HepG2 (cell line): ENCODE data around the gene PROX2. TPM values are rescaled to one million over a fixed set of nuclear protein-coding genes. Genes with fewer than 3 reads are reported as not detected.

Experiments
- ATAC-seq: fragments of 200-7000 bp; cut with Tn5 transposase; 3 replicates; pipeline ENCODE4 v1.9.1; 2020; ENCODE audit warnings: mild to moderate bottlenecking, moderate library complexity
- BruUV-seq: library from RNA; stranded (reverse); fragments of 400-500 nt; replicated peaks from 2 replicates; lab custom pipeline; 2021; lab: Mats Ljungman, UMichigan
- CTCF ChIA-PET: fragments of 300-600 bp; formaldehyde crosslinking; extraction: SDS; loops from one replicate; lab custom pipeline; 2021; ENCODE audit warnings: low total read pairs, inconsistent platforms, low intra/inter-chr PET ratio; lab: Yijun Ruan, JAX
- POLR2A ChIA-PET: fragments of 350-600 bp; sonication (Branson Sonifier 250); formaldehyde crosslinking; loops from one replicate; lab custom pipeline; 2020; ENCODE audit warnings: antibody characterized with exemption, inconsistent platforms; lab: Yijun Ruan, JAX
- DNase-seq: peaks from one replicate; pipeline ENCODE4 v3.0.0-alpha.2; 2015; ENCODE audit warnings: low spot score
- FAIRE-seq: peaks from 3 replicates; lab custom pipeline; 2011; peaks lifted over from hg19 to GRCh38; lab: Jason Lieb, UNC
- H2AFZ ChIP-seq: one replicate; pipeline ENCODE4 v1.6.1; 2011; ENCODE audit warnings: low read length, inconsistent platforms
- H3K27ac ChIP-seq: fragments of 300-600 bp; 3 replicates; pipeline ENCODE4 v1.8.0; 2011; ENCODE audit warnings: mixed run types, mild to moderate bottlenecking, mixed read lengths, low read length, inconsistent platforms; ENCODE audit not compliant: insufficient read depth; ENCODE audit errors: extremely low read length
- H3K27me3 ChIP-seq, 2 experiments: fragments of 200-600 bp in 1 of 2; 2 replicates in 1 of 2; 3 replicates in 1 of 2; pipeline versions ENCODE4 v1.6.0 to v1.8.0; 2011; ENCODE audit warnings: low read length in 2 of 2, mild to moderate bottlenecking in 2 of 2, moderate library complexity in 2 of 2, inconsistent platforms in 1 of 2; ENCODE audit not compliant: insufficient read depth in 2 of 2, control insufficient read depth in 1 of 2
- H3K36me3 ChIP-seq, 2 experiments: fragments of 200-600 bp in 1 of 2; replicated peaks in 1 of 2; 2 replicates in 1 of 2; 3 replicates in 1 of 2; pipeline versions ENCODE4 v1.5.1 to v1.8.0; 2011; ENCODE audit warnings: low read length in 2 of 2, inconsistent platforms in 1 of 2; ENCODE audit not compliant: insufficient read depth in 2 of 2, control insufficient read depth in 1 of 2
- H3K4me1 ChIP-seq: 2 replicates; pipeline ENCODE4 v1.5.1; 2012; ENCODE audit warnings: low read length, inconsistent platforms; ENCODE audit not compliant: insufficient read depth
- H3K4me2 ChIP-seq: 2 replicates; pipeline ENCODE4 v1.6.0; 2011; ENCODE audit warnings: low read depth, low read length, inconsistent platforms
- H3K4me3 ChIP-seq, 3 experiments: fragments of 200-600 bp in 1 of 3; sonication (generic), shearing (Covaris generic) in 1 of 3; replicated peaks in 1 of 3; 2 replicates each; pipeline ENCODE4 v1.5.1; 2011 to 2016; ENCODE audit warnings: low read length in 3 of 3, inconsistent platforms in 2 of 3, low read depth in 2 of 3, mild to moderate bottlenecking in 2 of 3, control low read depth in 1 of 3, mixed read lengths in 1 of 3; ENCODE audit not compliant: insufficient read depth in 1 of 3
- H3K79me2 ChIP-seq: one replicate; pipeline ENCODE4 v1.6.1; 2011; ENCODE audit warnings: low read length, inconsistent platforms; ENCODE audit not compliant: insufficient read depth
- H3K9ac ChIP-seq: 2 replicates; pipeline ENCODE4 v1.6.0; 2011; ENCODE audit warnings: mild to moderate bottlenecking, low read depth, low read length, inconsistent platforms; ENCODE audit not compliant: insufficient read depth
- H3K9me3 ChIP-seq: 2 replicates; pipeline ENCODE4 v1.5.1; 2012; ENCODE audit warnings: mild to moderate bottlenecking, low read length
- H4K20me1 ChIP-seq: 2 replicates; pipeline ENCODE4 v1.6.0; 2011; ENCODE audit warnings: inconsistent platforms, mild to moderate bottlenecking, low read length, moderate library complexity; ENCODE audit not compliant: insufficient read depth
- MIER3 ChIP-seq: IDR thresholded peaks from 2 replicates; pipeline ENCODE4 v1.6.1; 2016; ENCODE audit warnings: missing compliant biosample characterization, borderline replicate concordance
- ZNF788 ChIP-seq: sonication (generic); formaldehyde crosslinking; IDR thresholded peaks from 2 replicates; pipeline ENCODE4 v1.5.0; 2020; ENCODE audit warnings: mild to moderate bottlenecking, missing genetic modification reagents, borderline replicate concordance
- ZSCAN25 ChIP-seq: sonication (generic); formaldehyde crosslinking; IDR thresholded peaks from 2 replicates; pipeline ENCODE4 v1.8.0; 2022; ENCODE audit warnings: mild to moderate bottlenecking, missing genetic modification reagents
- WGBS: methylation state at CpG from one replicate; pipeline ENCODE4 v1.1.6; 2017; ENCODE audit warnings: low lambda C conversion rate; 5-methylcytosine and 5-hydroxymethylcytosine counted together
- in situ Hi-C: cut with HindIII; loops from 2 replicates; pipeline ENCODE4 v1.10.0; 2017; ENCODE audit warnings: low pct_unique_long_range_greater_than_20kb; ENCODE audit not compliant: extremely low pct_ligation_motif_present
- intact Hi-C: fragments of 100-400 bp; cut with micrococcal nuclease; formaldehyde crosslinking; loops from one replicate; pipeline ENCODE4 v1.10.0; 2022; ENCODE audit not compliant: unreplicated experiment
- polyA plus RNA-seq, 8 experiments: library from polyadenylated mRNA; depleted of rRNA in 3 of 8; stranded (reverse) in 7 of 8; unstranded in 1 of 8; fragments of >200 nt; fragmentation: Illumina TruSeq in 4 of 8; extraction: Trizol in 4 of 8; gene quantifications; 2 replicates each; pipeline versions ENCODE4 v1.2.1 to v1.2.3, GENCODE V29; 2011 to 2016; ENCODE audit warnings: low read depth in 4 of 8, missing spikeins in 1 of 8, mixed read lengths in 1 of 8; ENCODE audit not compliant: insufficient read depth in 1 of 8
- total RNA-seq, 5 experiments: library from RNA; depleted of rRNA; stranded (reverse); fragments of >200 nt; fragmentation: Illumina TruSeq; extraction: Trizol; gene quantifications; 2 replicates each; pipeline ENCODE4 v1.2.3, GENCODE V29; 2016; ENCODE audit warnings: low read depth in 1 of 5
- TF ChIP-seq, protein P1 (sequence below): sonication (generic); formaldehyde crosslinking; IDR thresholded peaks from 2 replicates; pipeline ENCODE4 v1.8.1; 2023; ENCODE audit warnings: mild to moderate bottlenecking, moderate library complexity, missing genetic modification reagents

Gene PROX2
- total and polyA plus RNA-seq, 2 of the 13 experiments (the other 11 are each of a cell fraction or from before 2014, with no cell fraction given): not detected

DNA sequence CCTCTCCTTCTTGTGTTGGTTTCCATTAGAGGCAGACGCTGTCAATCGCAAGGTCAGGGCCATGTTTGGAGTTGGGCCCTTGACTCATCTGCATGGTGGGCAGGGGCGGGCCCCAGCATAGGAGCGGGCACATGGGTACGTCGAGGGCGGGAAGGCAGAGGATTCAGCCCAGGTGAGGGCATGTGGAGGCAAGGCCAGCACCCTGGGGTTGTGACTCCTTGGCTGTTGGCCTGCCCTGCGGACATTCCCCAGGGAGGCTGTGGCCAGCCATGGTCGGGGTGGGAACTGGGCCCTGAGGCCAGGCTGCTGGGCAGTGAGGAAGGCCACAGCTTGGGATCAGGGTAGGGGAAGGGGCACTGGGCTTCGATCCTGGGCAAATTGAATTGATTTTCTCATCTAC, 36.9 kb upstream of the PROX2 start (continued):
- TF ChIP-seq, protein P1, sequence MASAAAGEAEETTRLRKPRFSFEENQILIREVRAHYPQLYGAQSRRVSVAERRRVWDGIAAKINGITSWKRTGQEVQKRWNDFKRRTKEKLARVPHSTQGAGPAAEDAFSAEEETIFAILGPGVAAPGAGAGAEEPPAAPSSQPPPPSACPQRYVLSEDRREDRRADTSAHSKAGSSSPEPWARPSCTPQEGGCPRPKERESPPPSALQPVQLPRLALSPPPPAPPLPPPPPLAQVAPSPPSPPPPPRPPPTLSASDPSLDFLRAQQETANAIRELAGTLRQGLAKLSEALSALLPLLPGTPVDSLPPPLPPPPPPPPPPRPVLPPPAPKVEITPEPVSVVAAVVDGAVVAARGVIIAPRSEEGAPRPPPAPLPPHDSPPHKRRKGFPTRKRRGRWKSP (CRISPR knock-in tag): no peak

DNA sequence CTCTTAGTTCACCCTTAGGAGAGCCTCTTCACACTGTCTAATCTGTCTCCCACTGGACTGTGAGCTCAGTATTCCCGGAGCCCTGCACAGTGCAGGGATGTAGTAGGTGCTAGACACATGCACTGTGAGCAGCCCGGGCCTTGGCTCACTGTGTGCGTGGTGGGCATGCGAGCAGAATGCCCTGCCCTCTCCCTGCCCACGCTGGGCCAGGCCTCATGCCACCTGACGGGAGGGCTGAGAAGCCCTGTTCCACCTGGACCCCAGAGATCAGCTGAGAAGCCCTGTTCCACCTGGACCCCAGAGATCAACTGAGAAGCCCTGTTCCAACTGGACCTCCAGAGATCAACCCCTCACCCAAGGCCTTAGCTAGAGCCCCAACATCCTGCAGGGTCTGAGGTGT, 36.2 kb upstream of the PROX2 start:
- ChIA-PET CTCF (interaction anchor here (4.1 kb wide), 1 partner anchor 176 kb away, joined by 44 read pairs; no protein-coding TSS in a partner anchor), POLR2A (interaction anchor here (1.5 kb wide), 1 partner anchor 10 kb away, joined by 5 read pairs; the partner anchor contains the start of gene RPS6KL1)
- H3K9me3 ChIP-seq: no peaks in the 10 kb centered on the region
- ATAC-seq (no peak), FAIRE-seq (no peak), DNase-seq (no peak)
- 83% methylated on average over 5 of the region's 6 CpGs for WGBS
- no peaks in the 10 kb centered on the region for H3K27me3 ChIP-seq
- no peak overlapping the region for H3K4me3 ChIP-seq
- H3K9ac ChIP-seq: no peak overlapping the region
- H3K27ac ChIP-seq: no peak overlapping the region
- intact Hi-C loops: no loop called here
- no peak overlapping the region for H2AFZ ChIP-seq
- H3K36me3 ChIP-seq: no peaks in the 10 kb centered on the region
- H3K4me1 ChIP-seq: peaks cover 11% of the 10 kb centered on the region; the same call in 1 of the 2 replicates
- TF ChIP-seq MIER3 (CRISPR knock-in tag): no peak
- in situ Hi-C loops: loop anchor here (5.0 kb wide), 1 partner anchor 180 kb away; no protein-coding TSS in a partner anchor
- no peaks in the 10 kb centered on the region for H3K79me2 ChIP-seq
- no TSS peak for BruUV-seq
- H3K4me2 ChIP-seq: no peak overlapping the region
- no peaks in the 10 kb centered on the region for H4K20me1 ChIP-seq

GRCh38 chr14:74911704-74912103, 35.8 kb upstream of the PROX2 start:
- in situ Hi-C loops (loop anchor here (5.0 kb wide), 1 partner anchor 181 kb away; no protein-coding TSS in a partner anchor), intact Hi-C loops (no loop called here)
- WGBS: 44% methylated on average over 3 of the region's 5 CpGs
- no peaks in the 10 kb centered on the region for H3K9me3 ChIP-seq
- H3K4me3 ChIP-seq: no peak overlapping the region
- ChIA-PET CTCF (no interaction called here), POLR2A (interaction anchor here (1.5 kb wide), 1 partner anchor 11 kb away, joined by 5 read pairs; the partner anchor contains the start of gene RPS6KL1)
- no peak for FAIRE-seq
- H3K9ac ChIP-seq: no peak overlapping the region
- no peaks in the 10 kb centered on the region for H3K79me2 ChIP-seq
- H3K27ac ChIP-seq: no peak overlapping the region
- ATAC-seq: no peak
- H4K20me1 ChIP-seq: no peaks in the 10 kb centered on the region
- no peak overlapping the region for H3K4me2 ChIP-seq
- BruUV-seq: no TSS peak
- TF ChIP-seq ZSCAN25: peak; percentile 60; the same call in 1 of the 2 replicates
- TF ChIP-seq ZNF788 (CRISPR knock-in tag): no peak
- H3K36me3 ChIP-seq: no peaks in the 10 kb centered on the region
- peaks cover 11% of the 10 kb centered on the region; the same call in 1 of the 2 replicates for H3K4me1 ChIP-seq
- H3K27me3 ChIP-seq: no peaks in the 10 kb centered on the region
- no peak overlapping the region for H2AFZ ChIP-seq
- DNase-seq: no peak
